Activated CD8-positive, alpha-beta T cell treated with anti-CD3 and anti-CD28 coated beads for 36 hours (primary cell): ENCODE results near the gene DIAPH3. TPM values are rescaled to one million over a fixed set of nuclear protein-coding genes. Genes with fewer than 3 reads are reported as not detected.
"Not testable (repeated sequence)": the region's sequence is repeated elsewhere in the genome, so short reads cannot be mapped to it uniquely, and the experiment has no call there.

Experiments
- ATAC-seq: fragments of 200-7000 bp; cut with Tn5 transposase; one replicate; pipeline ENCODE4 v1.10.0; 2021; ENCODE audit warnings: mild to moderate bottlenecking, moderate library complexity
- CTCF ChIA-PET: fragments of 350-600 bp; sonication (Branson Sonifier 250); formaldehyde crosslinking; loops from one replicate; lab custom pipeline; 2021; ENCODE audit warnings: antibody characterized with exemption; lab: Charles Lee
- POLR2A ChIA-PET: fragments of 350-600 bp; sonication (Branson Sonifier 250); formaldehyde crosslinking; loops from one replicate; lab custom pipeline; 2021; ENCODE audit warnings: antibody characterized with exemption; lab: Charles Lee
- DNase-seq: peaks from one replicate; pipeline ENCODE4 v3.0.0-alpha.2; 2020
- H3K27ac Mint-ChIP-seq: one replicate; pipeline ENCODE4 v1.8.0; 2021; ENCODE audit warnings: mild to moderate bottlenecking, mixed read lengths
- H3K27me3 Mint-ChIP-seq: one replicate; pipeline ENCODE4 v1.8.0; 2021; ENCODE audit warnings: mixed read lengths
- H3K36me3 Mint-ChIP-seq: one replicate; pipeline ENCODE4 v1.8.0; 2021; ENCODE audit warnings: low read depth, mixed read lengths
- H3K4me1 Mint-ChIP-seq: one replicate; pipeline ENCODE4 v1.8.0; 2021; ENCODE audit warnings: low read depth, mixed read lengths
- H3K4me3 Mint-ChIP-seq: one replicate; pipeline ENCODE4 v1.8.0; 2021; ENCODE audit warnings: mild to moderate bottlenecking, moderate library complexity, mixed read lengths
- H3K9me3 Mint-ChIP-seq: one replicate; pipeline ENCODE4 v1.8.0; 2021; ENCODE audit warnings: mixed read lengths
- CTCF ChIP-seq: fragments of 200-600 bp; IDR thresholded peaks from one replicate; pipeline ENCODE4 v1.8.0; 2022; ENCODE audit warnings: antibody characterized with exemption, mild to moderate bottlenecking
- intact Hi-C: fragments of 100-400 bp; cut with micrococcal nuclease; formaldehyde crosslinking; loops from one replicate; pipeline ENCODE4 v1.10.0; 2022
- total RNA-seq, 2 experiments: library from RNA; stranded (reverse); gene quantifications; one replicate each; pipeline ENCODE4 v1.2.3, GENCODE V29; 2021

The DIAPH3 gene
- total RNA-seq, 2 experiments from 2014 or later, result 23.0 to 25.4 TPM

GRCh38 chr13:60044321-60044720 lies 119.4 kb downstream of the DIAPH3 start:
- ChIA-PET POLR2A (interaction anchor here (1.2 kb wide), 1 partner anchor 45 kb away, joined by 3 read pairs; no protein-coding TSS in a partner anchor), CTCF (no interaction called here)
- H3K27me3 Mint-ChIP-seq, result no peaks in the 10 kb centered on the region
- ATAC-seq (no peak), DNase-seq (no peak)
- H3K4me3 Mint-ChIP-seq, result no peak overlapping the region
- H3K4me1 Mint-ChIP-seq, result no peaks in the 10 kb centered on the region
- H3K36me3 Mint-ChIP-seq, result peaks cover 4% of the 10 kb centered on the region
- intact Hi-C loops, result no loop called here
- TF ChIP-seq CTCF, result no peak
- peaks cover 2% of the 10 kb centered on the region for H3K9me3 Mint-ChIP-seq
- H3K27ac Mint-ChIP-seq, result no peak overlapping the region

DNA sequence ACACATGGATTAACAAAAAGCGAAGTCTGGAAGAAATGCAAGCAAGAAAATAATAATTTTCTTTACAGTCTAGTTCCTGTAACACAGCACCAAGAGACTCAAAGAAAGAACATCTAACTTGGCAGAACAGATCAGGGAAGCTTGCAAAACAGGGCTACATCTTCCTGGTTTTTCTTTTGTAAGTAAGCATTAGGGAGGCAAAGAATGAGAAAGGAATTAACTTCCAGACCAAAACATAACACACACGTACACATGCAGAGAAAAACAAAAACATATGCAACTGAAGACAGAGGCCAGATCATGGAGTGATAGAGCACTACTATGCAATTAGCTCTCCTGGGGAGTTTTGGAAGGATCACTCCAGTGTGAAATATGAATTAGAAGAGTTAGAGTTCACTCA lies 120.5 kb downstream of the DIAPH3 start:
- no peaks in the 10 kb centered on the region for H3K4me1 Mint-ChIP-seq
- no peak for TF ChIP-seq CTCF
- no peak overlapping the region for H3K27ac Mint-ChIP-seq
- H3K36me3 Mint-ChIP-seq, result peaks cover 4% of the 10 kb centered on the region
- H3K27me3 Mint-ChIP-seq, result no peaks in the 10 kb centered on the region
- ChIA-PET POLR2A (interaction anchor here (1.2 kb wide), 1 partner anchor 46 kb away, joined by 3 read pairs; no protein-coding TSS in a partner anchor), CTCF (no interaction called here)
- DNase-seq (no peak), ATAC-seq (no peak)
- H3K4me3 Mint-ChIP-seq, result no peak overlapping the region
- intact Hi-C loops, result no loop called here
- peaks cover 2% of the 10 kb centered on the region for H3K9me3 Mint-ChIP-seq

- POLR2A ChIA-PET, H3K4me1 Mint-ChIP-seq, H3K27me3 Mint-ChIP-seq, H3K4me3 Mint-ChIP-seq, H3K9me3 Mint-ChIP-seq, DNase-seq, H3K27ac Mint-ChIP-seq, H3K36me3 Mint-ChIP-seq, intact Hi-C loops, ATAC-seq: not testable (repeated sequence)
- CTCF ChIA-PET, result interaction anchor here (0.7 kb wide), 1 partner anchor 1638 kb away, joined by 3 read pairs; no protein-coding TSS in a partner anchor
Observed at GRCh38 chr13:60040668-60041067, 123.1 kb downstream of the DIAPH3 start.

GRCh38 chr13:60035874-60036273 lies 127.9 kb downstream of the DIAPH3 start:
- Mint-ChIP-seq H3K4me3 (no peak overlapping the region), H3K27ac (no peak overlapping the region), H3K9me3 (no peaks in the 10 kb centered on the region), H3K27me3 (no peaks in the 10 kb centered on the region), H3K36me3 (no peaks in the 10 kb centered on the region), H3K4me1 (no peaks in the 10 kb centered on the region)
- no peak for TF ChIP-seq CTCF
- no peak for ATAC-seq
- DNase-seq, result no peak
- POLR2A ChIA-PET, result no interaction called here
- CTCF ChIA-PET, result no interaction called here
- intact Hi-C loops, result no loop called here

- ChIA-PET POLR2A (no interaction called here), CTCF (no interaction called here)
- H3K9me3 Mint-ChIP-seq, result no peaks in the 10 kb centered on the region
- peaks cover 3% of the 10 kb centered on the region for H3K27me3 Mint-ChIP-seq
- no peak for TF ChIP-seq CTCF
- DNase-seq (no peak), ATAC-seq (no peak)
- no peaks in the 10 kb centered on the region for H3K36me3 Mint-ChIP-seq
- no peak overlapping the region for H3K27ac Mint-ChIP-seq
- no peak overlapping the region for H3K4me3 Mint-ChIP-seq
- intact Hi-C loops, result no loop called here
- no peaks in the 10 kb centered on the region for H3K4me1 Mint-ChIP-seq
Observed at GRCh38 chr13:60032851-60033250, 130.9 kb downstream of the DIAPH3 start.

- CTCF ChIA-PET, result no interaction called here
- intact Hi-C loops, result no loop called here
- peaks cover 3% of the 10 kb centered on the region for H3K27me3 Mint-ChIP-seq
- H3K4me3 Mint-ChIP-seq, result no peak overlapping the region
- peaks cover 4% of the 10 kb centered on the region for H3K9me3 Mint-ChIP-seq
- H3K27ac Mint-ChIP-seq, result no peak overlapping the region
- POLR2A ChIA-PET, result no interaction called here
- DNase-seq (no peak), ATAC-seq (no peak)
- no peaks in the 10 kb centered on the region for H3K4me1 Mint-ChIP-seq
- no peak for TF ChIP-seq CTCF
- peaks cover 4% of the 10 kb centered on the region for H3K36me3 Mint-ChIP-seq
Observed at GRCh38 chr13:60028021-60028420, 135.7 kb downstream of the DIAPH3 start.
